Measurements from ENCODE around the gene SLC35C1.

SLC35C1 gene

DNA sequence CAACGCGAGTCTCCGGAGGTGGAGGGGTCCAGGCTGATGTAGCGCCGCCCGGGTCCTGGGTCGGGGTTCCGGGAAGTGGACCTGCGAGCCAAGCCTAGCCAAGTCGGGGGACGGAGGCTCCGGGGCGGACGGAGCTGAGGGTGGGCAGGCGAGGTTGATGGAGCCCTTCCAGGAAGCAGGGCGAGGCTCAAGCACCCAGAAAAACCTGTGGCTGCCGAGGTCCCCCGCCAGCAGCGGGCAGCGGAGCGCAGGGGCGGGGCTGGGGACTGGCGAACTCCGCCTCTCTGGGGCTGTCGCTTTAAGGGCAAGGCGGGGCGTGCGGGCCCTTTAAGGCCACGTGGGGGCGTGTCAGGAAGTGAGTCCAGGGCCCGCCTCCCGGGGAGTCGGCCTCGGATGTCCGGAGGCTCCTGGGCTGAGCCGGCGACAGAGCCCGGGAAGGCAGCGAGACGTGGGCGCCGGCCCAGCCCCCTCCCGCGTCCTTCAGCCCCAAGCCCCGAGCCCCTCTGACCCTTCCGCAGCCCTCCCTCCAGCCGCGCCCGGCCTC, at the start of gene SLC35C1:
SLC35C1 (plus strand) TSS at position 389 of the 544 bp plus-strand sequence. CDS start 653 bp downstream, outside the sequence.
- DNase-seq (ENCODE audit: low spot score), result peak; percentile 95

GRCh38 chr11:45755281-45755859, 49.6 kb upstream of the SLC35C1 start:
- DNase-seq (ENCODE audit: low spot score), result no peak

DNA sequence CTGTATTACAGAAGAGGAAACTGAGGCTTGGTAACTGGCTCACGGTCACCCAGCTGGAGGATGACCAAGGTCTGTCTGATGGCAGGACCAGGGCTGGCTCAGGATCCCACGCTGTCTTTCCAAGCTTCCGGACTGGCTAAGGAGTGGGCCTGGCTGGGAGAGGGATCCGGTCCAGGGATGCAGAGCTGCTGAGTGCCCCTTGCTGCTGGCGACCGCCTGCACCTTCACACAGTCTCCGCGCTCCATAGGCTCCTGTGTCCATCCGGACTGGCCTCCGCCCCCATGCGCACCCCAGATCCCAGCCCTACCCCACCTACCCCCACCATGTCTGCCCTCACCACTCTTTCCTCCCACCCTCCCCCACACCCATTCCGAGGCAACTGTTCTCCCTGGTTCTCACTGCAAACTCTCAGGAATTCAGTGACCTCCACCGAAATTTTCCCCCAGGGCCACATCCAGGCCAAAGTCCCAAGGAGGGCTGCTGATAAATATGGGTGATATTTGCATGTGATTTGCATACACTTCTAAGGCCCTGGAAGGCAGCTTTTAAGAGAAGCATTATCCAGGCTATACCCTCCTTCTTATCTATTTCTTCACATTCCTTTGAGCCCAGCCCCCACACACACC, 48.5 kb upstream of the SLC35C1 start:
- DNase-seq (ENCODE audit: low spot score), result no peak

DNA sequence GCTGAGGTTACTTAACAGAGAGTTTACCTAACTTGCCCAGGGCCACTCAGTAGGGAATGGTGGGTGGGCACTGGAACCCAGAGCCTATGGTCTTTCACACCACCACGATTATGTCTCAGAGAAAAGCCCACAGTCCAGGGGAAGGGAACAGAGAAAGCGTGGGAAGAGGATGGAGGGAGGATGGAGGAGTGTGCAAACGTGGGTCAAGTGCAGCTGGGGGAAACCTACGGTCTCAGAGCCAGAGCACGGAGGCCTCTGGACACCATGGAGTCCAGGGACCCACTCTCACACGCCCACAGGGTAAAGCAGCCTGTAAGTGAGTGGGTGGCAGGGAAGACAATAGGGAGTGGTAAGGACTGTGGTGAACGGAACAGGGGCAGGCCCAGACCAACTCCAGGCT, 47.3 kb upstream of the SLC35C1 start:
- DNase-seq (ENCODE audit: low spot score), result no peak

DNA sequence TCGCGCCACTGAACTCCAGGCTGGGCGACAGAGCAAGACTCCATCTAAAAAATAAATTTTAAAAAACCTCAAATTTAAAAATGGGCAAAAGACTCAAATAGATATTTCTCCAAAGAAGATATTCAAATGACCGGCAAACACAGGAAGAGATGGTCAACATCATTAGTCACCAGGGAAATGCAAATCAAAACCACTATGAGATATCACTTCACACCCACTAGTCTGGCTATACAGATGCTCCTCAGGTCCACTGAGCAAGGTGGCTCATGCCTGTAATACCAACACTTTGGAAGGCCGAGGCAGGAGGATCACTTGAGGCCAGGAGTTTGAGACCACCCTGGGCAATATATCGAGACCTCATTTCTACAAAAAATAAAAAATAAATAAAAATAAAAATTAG, 43.3 kb upstream of the SLC35C1 start:
- no peak for DNase-seq (ENCODE audit: low spot score)

DNA sequence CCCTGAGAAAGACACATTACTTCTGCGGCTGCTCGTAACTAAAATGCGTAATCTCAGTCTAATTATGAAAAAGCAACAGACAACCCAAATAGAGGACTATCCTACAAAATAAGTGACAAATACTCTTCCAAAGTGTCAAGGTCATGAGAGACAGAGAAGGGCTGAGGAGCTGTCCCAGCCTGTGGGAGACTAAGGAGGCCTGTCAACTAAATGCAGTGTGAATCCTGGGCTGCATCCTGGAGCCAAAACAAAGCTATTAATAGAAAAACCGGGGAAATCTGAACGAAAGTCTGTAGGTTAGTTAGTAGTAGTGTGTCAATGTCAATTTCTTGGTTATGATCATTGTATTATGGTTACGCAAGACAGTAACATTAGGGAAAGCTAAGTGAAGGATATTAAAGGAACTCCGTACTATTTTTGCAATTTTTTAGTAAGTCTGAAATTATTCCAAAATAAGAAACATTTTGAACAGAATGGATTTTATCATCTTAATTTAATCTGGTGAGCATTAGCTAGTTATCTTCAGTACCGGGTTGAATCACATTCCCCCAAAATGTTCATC, 39.8 kb upstream of the SLC35C1 start:
- no peak for DNase-seq (ENCODE audit: low spot score)

- no peak for DNase-seq (ENCODE audit: low spot score)
These were observed 39.1 kb upstream of the SLC35C1 start for GRCh38 chr11:45765836-45766235.

- DNase-seq (ENCODE audit: low spot score), result no peak
These were observed 38.5 kb upstream of the SLC35C1 start for GRCh38 chr11:45766469-45766868.

DNA sequence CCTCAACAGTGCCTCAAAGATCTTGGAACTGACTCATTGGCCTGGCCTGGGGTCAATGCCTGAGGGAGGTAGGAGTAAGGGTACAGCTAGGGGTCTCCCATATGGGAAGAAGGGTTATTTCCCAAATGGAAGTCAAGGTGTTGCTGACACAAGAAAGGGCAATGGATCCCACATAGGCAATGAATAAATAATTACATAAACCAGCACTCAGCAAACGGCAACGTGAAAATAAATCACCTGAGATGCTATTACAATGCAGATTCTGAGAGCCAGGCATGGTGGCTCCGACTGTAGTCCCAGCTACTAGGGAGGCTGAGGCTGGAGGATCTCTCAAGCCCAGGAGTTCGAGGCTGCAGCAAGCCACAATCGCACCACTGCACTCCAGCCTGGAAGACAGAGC, 36.5 kb upstream of the SLC35C1 start:
- DNase-seq (ENCODE audit: low spot score), result no peak

GRCh38 chr11:45769960-45770359, 35.0 kb upstream of the SLC35C1 start:
- no peak for DNase-seq (ENCODE audit: low spot score)

GRCh38 chr11:45771193-45771565, 33.8 kb upstream of the SLC35C1 start:
- DNase-seq (ENCODE audit: low spot score), result peak; percentile 84

DNA sequence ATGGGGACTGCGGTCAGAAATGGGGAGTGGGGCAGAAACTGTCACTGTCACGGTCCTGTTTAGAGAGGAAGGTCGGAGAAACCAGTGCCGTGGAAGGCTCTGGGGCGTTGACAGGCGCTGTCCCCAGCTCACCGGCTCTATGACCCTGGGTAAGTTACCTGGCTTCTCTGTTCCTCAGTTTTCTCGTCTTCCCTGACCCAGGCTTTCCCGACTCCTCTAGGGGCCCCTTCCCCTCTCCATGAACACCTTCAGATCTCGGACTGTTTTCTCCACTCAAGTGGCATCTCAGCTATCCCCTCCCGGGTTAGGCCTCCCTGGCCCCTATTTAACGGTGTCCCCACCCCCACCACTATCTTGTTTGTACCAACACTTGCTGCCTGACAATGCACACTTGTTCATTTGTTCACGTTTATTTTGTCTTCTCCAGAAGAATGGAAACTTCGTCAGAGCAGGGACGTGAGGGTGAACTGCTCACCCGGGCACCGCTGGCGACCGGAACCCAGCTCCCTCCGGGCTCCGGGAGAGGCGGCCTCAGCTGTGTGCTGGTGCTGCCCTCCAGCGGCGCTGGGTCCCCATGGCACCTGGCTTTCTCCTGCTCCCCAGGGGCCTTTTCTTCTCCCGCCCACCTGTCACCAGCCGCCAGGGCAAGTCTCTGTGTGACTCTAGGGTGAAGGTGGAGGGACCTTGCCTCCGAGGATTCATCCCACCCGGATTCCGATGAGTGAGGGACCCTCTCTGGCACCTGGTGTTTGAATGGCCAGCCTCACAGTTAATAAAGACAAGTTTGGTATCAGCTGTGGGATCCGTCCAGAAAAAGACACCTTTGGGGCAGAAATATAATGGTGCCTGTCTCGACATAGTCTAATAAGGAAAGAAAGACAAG, 33.1 kb upstream of the SLC35C1 start:
- DNase-seq (ENCODE audit: low spot score), result peak; percentile 85

DNA sequence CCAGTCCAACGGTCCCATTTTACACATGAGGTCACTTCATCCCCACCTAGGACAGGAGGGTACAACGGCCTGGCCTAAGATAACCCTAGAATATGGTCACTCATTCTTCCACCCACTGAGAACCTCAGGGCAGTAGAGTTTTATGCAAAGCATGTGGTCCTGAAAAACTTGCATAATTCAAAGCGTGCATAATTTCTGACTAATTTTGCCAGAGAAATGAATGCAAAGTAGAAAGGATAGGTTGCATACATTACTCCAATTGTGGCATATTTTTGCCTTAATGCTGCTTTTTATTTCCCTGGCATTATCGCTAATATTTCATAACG, 32.5 kb upstream of the SLC35C1 start:
- no peak for DNase-seq (ENCODE audit: low spot score)

GRCh38 chr11:45772986-45773785, 31.8 kb upstream of the SLC35C1 start:
- no peak for DNase-seq (ENCODE audit: low spot score)

GRCh38 chr11:45773786-45774655, 30.9 kb upstream of the SLC35C1 start:
- DNase-seq (ENCODE audit: low spot score), result no peak

- no peak for DNase-seq (ENCODE audit: low spot score)
These were observed 30.2 kb upstream of the SLC35C1 start for GRCh38 chr11:45774786-45775185.

DNA sequence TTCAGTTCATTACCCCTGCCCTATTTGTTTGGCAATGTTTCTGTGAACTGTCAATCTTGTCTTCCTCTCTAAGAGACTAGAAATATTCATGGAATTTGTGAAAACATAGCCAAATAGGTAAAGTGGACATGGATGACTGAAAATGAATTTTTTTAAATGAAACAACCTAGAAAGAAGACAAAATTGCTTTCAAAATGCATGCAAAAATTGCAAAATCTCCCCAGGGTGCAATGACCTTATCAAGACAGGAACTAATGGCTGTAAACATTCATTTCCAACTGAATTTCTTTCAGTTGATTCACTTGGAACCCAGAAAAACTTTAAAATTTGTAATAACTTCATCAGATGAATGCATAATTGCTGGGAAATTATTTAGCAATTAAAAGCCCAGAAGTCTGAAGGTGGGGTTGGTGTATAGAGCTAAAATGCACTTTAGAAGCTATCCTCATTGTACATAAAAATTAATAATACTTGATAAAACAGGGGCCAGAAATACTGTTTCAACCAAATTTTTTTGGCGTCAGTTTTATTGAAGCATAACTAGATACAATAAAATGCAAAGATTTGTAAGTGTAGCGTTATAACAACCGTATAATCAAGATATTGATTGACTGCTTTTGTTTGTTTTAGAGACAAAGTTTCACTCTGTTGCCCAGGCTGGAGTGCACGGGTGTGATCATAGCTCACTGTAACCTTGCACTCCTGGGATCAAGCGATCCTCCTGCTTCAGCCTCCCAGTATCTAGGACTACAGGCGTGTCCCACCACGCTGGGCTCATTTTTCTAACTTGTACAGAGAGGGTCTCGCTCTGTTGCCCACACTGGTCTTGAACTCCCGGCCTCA, 27.6 kb upstream of the SLC35C1 start:
- DNase-seq (ENCODE audit: low spot score), result no peak

- DNase-seq (ENCODE audit: low spot score), result no peak
These were observed 26.6 kb upstream of the SLC35C1 start for GRCh38 chr11:45778341-45778740.

DNA sequence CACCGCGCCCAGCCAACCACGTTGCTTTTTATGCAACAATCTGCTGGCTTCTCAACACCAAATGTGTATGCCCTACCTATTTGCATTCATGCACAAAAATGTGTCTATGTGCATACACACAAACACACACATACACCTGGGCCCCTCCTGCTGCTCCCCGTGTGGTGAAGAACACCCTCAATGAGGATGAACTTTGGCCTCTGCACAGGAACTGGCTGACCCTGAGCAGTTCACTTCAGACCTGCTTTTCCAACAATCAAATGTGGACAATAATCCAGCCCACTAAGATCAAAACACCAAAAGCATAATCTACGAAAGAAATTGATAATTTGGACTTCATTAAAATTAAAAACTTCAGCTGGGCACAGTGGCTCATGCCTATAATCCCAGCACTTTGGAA, 25.3 kb upstream of the SLC35C1 start:
- no peak for DNase-seq (ENCODE audit: low spot score)

DNA sequence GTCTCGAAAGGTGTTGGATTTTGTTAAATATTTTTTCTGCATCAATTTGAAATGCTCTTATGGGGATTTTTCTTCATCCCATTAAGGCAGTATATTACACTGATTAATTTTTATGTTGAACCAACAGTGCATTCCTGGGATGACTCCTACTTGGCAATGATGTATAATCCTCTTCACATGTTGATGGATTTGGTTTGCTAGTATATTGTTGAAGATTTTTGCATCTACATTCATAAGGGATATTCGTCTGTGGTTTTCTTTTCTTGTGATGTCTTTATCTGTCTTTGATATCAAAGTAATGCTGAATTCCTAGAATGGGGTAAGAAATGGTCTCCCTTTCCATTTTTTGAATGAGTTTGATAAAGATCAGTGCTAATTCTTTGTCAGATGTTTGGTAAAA, 18.7 kb upstream of the SLC35C1 start:
- no peak for DNase-seq (ENCODE audit: low spot score)
